ENCODE measurements around the gene NARF. TPM values are rescaled to one million over a fixed set of nuclear protein-coding genes. Genes with fewer than 3 reads are reported as not detected.

The NARF gene
- total RNA-seq, 1 experiment from 2014 or later: 59.5 TPM

GRCh38 chr17:82490512-82491195, 32.1 kb downstream of the NARF start:
- Histone ChIP-seq H3K9me2 (replicated peaks; ENCODE audit: low read length) (no peaks in the 10 kb centered on the region), H3K79me2 (ENCODE audit: low read length) (no peaks in the 10 kb centered on the region), H3K36me3 (ENCODE audit: low read depth, low read length) (peaks cover 10% of the 10 kb centered on the region), H4K20me1 (ENCODE audit: low read length) (no peaks in the 10 kb centered on the region), H3K27me3 (ENCODE audit: low read length) (no peaks in the 10 kb centered on the region), H3F3A (ENCODE audit: low read length, unreplicated experiment) (peaks cover 12% of the 10 kb centered on the region), H2AFZ (ENCODE audit: low read length) (no peak overlapping the region), H3K27ac (ENCODE audit: low read length) (no peak overlapping the region), H3K9ac (ENCODE audit: low read length) (no peak overlapping the region), H3K4me3 (ENCODE audit: low read length) (no peak overlapping the region), H3K4me1 (ENCODE audit: insufficient read depth, low read length) (peaks cover 23% of the 10 kb centered on the region), H3K4me2 (ENCODE audit: low read length) (no peak overlapping the region), H3K9me3 (ENCODE audit: low read length) (no peaks in the 10 kb centered on the region)
- no TSS peak for BruUV-seq (replicated peaks)
- intact Hi-C loops (cut with micrococcal nuclease): loop anchor here (10.0 kb wide), 1 partner anchor 76 kb away; the partner anchor contains the start of genes HEXD and OGFOD3
- POLR2A ChIA-PET (ENCODE audit: unreplicated experiment): no interaction called here
- CTCF ChIA-PET: no interaction called here
- TF ChIP-seq EZH2 (IDR thresholded peaks at IDR 0.05; ENCODE audit: low read length, unreplicated experiment): no peak
- TF ChIP-seq EZH2phosphoT487 (IDR thresholded peaks at IDR 0.05; ENCODE audit: borderline replicate concordance, low read length): no peak
- no peak for TF ChIP-seq CTCF (conservative IDR thresholded peaks at IDR 0.05; ENCODE audit: low read depth, low read length)
- ATAC-seq (no peak), DNase-seq (no peak)

GRCh38 chr17:82491196-82491530, 32.6 kb downstream of the NARF start:
- no TSS peak for BruUV-seq (replicated peaks)
- DNase-seq (no peak), ATAC-seq (no peak)
- Histone ChIP-seq H3F3A (ENCODE audit: low read length, unreplicated experiment) (peaks cover 12% of the 10 kb centered on the region), H3K9me3 (ENCODE audit: low read length) (no peaks in the 10 kb centered on the region), H3K4me2 (ENCODE audit: low read length) (no peak overlapping the region), H4K20me1 (ENCODE audit: low read length) (no peaks in the 10 kb centered on the region), H2AFZ (ENCODE audit: low read length) (no peak overlapping the region), H3K36me3 (ENCODE audit: low read depth, low read length) (peaks cover 5% of the 10 kb centered on the region; the same call in 1 of the 2 replicates), H3K79me2 (ENCODE audit: low read length) (no peaks in the 10 kb centered on the region), H3K4me1 (ENCODE audit: insufficient read depth, low read length) (peaks cover 23% of the 10 kb centered on the region), H3K27me3 (ENCODE audit: low read length) (no peaks in the 10 kb centered on the region), H3K27ac (ENCODE audit: low read length) (no peak overlapping the region), H3K9ac (ENCODE audit: low read length) (no peak overlapping the region), H3K9me2 (replicated peaks; ENCODE audit: low read length) (no peaks in the 10 kb centered on the region), H3K4me3 (ENCODE audit: low read length) (no peak overlapping the region)
- POLR2A ChIA-PET (ENCODE audit: unreplicated experiment): no interaction called here
- CTCF ChIA-PET: no interaction called here
- TF ChIP-seq EZH2phosphoT487 (IDR thresholded peaks at IDR 0.05; ENCODE audit: borderline replicate concordance, low read length) (no peak), EZH2 (IDR thresholded peaks at IDR 0.05; ENCODE audit: low read length, unreplicated experiment) (no peak), CTCF (conservative IDR thresholded peaks at IDR 0.05; ENCODE audit: low read depth, low read length) (no peak)
- intact Hi-C loops (cut with micrococcal nuclease): loop anchor here (10.0 kb wide), 1 partner anchor 76 kb away; the partner anchor contains the start of genes HEXD and OGFOD3

- no peak for DNase-seq
- Histone ChIP-seq H3K79me2 (ENCODE audit: low read length) (no peaks in the 10 kb centered on the region), H3K27me3 (ENCODE audit: low read length) (no peaks in the 10 kb centered on the region), H3K9me2 (replicated peaks; ENCODE audit: low read length) (no peaks in the 10 kb centered on the region), H3K4me3 (ENCODE audit: low read length) (no peak overlapping the region), H3K9me3 (ENCODE audit: low read length) (no peaks in the 10 kb centered on the region), H3F3A (ENCODE audit: low read length, unreplicated experiment) (peaks cover 12% of the 10 kb centered on the region), H3K27ac (ENCODE audit: low read length) (no peak overlapping the region), H3K36me3 (ENCODE audit: low read depth, low read length) (peaks cover 3% of the 10 kb centered on the region; the same call in 1 of the 2 replicates), H4K20me1 (ENCODE audit: low read length) (no peaks in the 10 kb centered on the region), H2AFZ (ENCODE audit: low read length) (no peak overlapping the region), H3K4me2 (ENCODE audit: low read length) (no peak overlapping the region), H3K9ac (ENCODE audit: low read length) (no peak overlapping the region), H3K4me1 (ENCODE audit: insufficient read depth, low read length) (peaks cover 23% of the 10 kb centered on the region)
- POLR2A ChIA-PET (ENCODE audit: unreplicated experiment): no interaction called here
- TF ChIP-seq EZH2 (IDR thresholded peaks at IDR 0.05; ENCODE audit: low read length, unreplicated experiment) (no peak), EZH2phosphoT487 (IDR thresholded peaks at IDR 0.05; ENCODE audit: borderline replicate concordance, low read length) (no peak), CTCF (conservative IDR thresholded peaks at IDR 0.05; ENCODE audit: low read depth, low read length) (no peak)
- intact Hi-C loops (cut with micrococcal nuclease): loop anchor here (10.0 kb wide), 1 partner anchor 77 kb away; the partner anchor contains the start of genes HEXD and OGFOD3
- ATAC-seq: no peak
- no TSS peak for BruUV-seq (replicated peaks)
- CTCF ChIA-PET: no interaction called here
Measured at GRCh38 chr17:82491533-82491932, 33.0 kb downstream of the NARF start.
